GM21528 (cell line): ENCODE measurements around the gene CDH24.
A peak's percentile ranks its signal among the peaks of the same experiment; 100 is the strongest.

Source experiments
- ATAC-seq: cut with Tn5 transposase; IDR thresholded peaks from one replicate; pipeline ENCODE4 v1.9.1; 2021; ENCODE audit warnings: mild to moderate bottlenecking, moderate library complexity; ENCODE audit not compliant: unreplicated experiment, low FRiP score

The CDH24 gene

GRCh38 chr14:23045419-23046357 lies 11.6 kb downstream of the CDH24 start:
- no peak for ATAC-seq

- ATAC-seq = no peak
Measured at GRCh38 chr14:23044840-23045239, 12.5 kb downstream of the CDH24 start.

- no peak for ATAC-seq
Measured at GRCh38 chr14:23043754-23044153, 13.6 kb downstream of the CDH24 start.

DNA sequence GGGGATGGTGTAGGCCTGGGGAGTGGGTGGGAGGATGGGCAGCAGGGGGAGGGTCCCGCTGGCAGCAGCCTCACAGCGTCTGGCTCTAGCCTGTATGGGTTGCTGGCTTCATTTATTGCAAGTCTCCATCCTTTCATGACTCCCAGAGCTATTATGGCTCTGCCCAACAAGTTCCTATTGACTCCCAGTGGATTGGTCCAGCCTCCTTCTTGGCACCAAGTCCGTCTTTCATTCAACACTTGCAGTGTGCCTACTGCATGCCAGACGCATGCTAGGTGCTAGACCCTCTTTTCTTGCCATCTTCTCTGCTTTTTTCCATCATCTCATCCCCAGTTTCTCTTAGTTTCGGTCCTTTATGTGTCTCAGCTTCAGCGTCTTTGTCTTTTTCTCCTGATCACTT lies 14.2 kb downstream of the CDH24 start:
- no peak for ATAC-seq

DNA sequence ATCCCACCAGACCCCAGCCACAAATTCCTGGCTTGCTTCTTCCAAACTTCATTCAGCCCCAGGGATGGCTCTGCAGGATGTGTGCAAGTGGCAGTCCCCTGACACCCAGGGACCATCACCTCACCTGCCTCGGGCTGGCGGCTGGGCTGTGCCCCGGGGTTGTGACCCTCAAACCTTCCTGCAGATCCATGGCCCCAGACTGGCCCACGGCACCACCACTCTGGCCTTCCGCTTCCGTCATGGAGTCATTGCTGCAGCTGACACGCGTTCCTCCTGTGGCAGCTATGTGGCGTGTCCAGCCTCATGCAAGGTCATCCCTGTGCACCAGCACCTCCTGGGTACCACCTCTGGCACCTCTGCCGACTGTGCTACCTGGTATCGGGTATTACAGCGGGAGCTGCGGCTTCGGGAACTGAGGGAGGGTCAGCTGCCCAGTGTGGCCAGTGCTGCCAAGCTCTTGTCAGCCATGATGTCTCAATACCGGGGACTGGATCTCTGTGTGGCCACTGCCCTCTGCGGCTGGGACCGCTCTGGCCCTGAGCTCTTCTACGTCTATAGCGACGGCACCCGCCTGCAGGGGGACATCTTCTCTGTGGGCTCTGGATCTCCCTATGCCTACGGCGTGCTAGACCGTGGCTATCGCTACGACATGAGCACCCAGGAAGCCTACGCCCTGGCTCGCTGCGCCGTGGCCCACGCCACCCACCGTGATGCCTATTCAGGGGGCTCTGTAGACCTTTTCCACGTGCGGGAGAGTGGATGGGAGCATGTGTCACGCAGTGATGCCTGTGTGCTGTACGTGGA lies 15.0 kb downstream of the CDH24 start, which contains the start of gene PSMB11:
Gene PSMB11 (plus strand): TSS at position 51 of the 804 bp plus-strand sequence. CDS start 14 bp downstream, at position 65.
- no peak for ATAC-seq

GRCh38 chr14:23041729-23042128 lies 15.6 kb downstream of the CDH24 start:
- no peak for ATAC-seq

DNA sequence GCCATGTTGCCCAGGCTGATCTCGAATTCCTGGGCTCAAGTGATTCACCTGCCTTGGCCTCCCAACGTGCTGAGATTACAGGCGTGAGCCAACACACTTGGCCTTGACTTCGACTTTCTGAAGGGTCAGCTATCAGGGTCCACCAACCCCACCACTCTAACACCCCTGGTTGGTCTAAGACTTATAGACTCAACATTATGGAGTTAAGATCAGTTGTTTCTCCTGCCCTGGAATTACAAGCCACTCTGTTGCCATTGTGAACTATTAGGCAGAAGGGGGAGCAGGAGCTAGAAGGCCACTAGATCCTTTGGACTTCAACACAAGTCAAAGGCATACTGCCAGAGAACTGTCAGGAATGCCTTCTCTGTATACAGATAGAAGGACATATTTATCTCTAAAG lies 17.2 kb downstream of the CDH24 start:
- ATAC-seq = no peak

GRCh38 chr14:23035303-23036144 lies 21.8 kb downstream of the CDH24 start:
- no peak for ATAC-seq

- peak; percentile 93 for ATAC-seq
Measured at GRCh38 chr14:23034498-23035302, 22.6 kb downstream of the CDH24 start, which contains the start of gene PSMB5. Gene PSMB5, minus strand, starts transcription at chr14:23034900. Its CDS starts 19 bp downstream, at chr14:23034881.

DNA sequence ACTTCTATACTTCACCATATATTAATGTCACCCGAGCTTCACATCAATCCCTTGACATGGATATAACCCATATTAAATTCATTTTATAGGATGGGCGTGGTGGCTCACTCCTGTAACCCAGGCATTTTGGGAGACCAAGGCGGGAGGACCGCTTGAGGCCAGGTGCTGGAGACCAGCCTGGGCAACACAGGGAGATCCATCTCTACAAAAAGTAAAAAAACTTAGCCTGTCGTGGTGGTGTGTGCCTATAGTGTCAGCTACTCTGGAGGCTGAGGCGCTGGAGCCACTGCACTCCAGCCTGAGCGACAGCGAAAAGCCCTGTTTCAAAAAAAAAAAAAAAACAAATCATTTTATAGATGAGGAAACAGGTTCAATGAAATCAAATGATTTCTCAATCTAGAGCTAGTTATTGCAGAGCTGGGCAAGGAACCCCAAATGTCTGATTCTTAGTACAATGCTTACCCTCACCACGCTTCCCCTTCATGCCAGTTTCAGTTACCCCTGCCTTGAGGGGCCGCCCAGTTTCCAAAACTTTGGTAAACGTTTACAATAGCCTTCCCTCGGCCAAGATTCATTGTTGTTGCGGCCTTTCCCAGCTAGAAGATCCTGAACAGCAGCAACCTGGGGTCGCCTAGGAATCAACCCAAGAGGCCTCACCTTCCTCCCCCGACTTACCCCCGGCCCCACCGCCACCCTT lies 23.4 kb downstream of the CDH24 start:
- peak; percentile 4 for ATAC-seq

DNA sequence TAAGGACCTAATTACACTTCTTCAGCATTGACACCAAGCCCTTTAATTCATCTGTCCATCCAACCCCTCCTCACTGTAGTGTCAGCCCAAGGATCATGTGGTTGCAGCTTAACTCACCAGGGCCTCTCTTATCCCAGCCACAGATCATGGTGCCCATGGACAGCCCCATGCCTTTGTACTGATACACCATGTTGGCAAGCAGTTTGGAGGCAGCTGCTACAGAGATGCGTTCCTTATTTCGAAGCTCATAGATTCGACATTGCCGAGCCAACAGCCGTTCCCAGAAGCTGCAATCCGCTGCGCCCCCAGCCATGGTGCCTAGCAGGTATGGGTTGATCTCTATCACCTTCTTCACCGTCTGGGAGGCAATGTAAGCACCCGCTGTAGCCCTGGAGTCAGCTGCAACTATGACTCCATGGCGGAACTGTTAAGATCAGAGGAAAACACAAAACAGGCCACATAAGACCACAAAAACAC lies 24.0 kb downstream of the CDH24 start:
- no peak for ATAC-seq

DNA sequence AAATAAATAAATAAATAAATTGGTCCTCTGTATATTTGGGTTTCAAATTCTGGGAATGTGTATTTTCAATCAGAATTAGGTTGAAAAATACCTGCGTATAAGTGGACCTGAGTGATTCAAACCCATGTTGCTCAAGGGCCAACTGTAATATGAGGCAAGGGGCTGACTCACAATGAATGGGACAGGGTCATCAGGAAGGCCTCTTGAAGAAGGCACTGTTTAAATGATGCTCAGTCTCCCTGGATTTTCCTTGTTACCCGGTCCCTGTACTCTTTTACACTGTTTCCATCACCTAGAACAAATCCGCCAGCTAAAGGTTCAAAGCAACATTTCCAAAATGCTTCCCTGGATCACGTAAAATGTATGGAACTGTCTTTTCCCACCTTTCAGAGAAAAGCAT lies 26.4 kb downstream of the CDH24 start:
- no peak for ATAC-seq

GRCh38 chr14:23028799-23029198 lies 28.5 kb downstream of the CDH24 start:
- no peak for ATAC-seq

- ATAC-seq = no peak
Measured at GRCh38 chr14:23025151-23025814, 32.0 kb downstream of the CDH24 start.

DNA sequence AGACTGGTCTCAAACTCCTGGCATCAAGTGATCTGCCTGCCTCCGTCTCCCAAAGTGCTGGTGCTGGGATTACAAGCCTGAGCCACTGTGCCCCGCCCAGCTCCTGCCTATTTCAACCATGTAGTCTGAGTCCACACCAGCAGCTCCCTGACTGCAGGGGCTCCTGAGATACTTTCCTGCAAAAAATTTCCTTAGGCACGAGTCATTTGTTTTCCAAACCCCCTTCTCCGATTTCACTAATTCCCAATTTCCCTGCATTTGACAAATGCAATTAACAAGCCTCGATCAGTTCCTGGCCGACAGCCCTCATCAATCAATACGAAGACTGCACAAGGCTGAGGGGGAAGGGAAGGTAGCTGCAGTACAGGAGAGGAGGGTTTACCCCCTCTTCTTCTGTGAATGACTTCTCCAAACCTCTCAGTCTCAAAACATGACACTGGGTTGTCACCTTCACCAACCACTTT lies 32.7 kb downstream of the CDH24 start:
- ATAC-seq = no peak

DNA sequence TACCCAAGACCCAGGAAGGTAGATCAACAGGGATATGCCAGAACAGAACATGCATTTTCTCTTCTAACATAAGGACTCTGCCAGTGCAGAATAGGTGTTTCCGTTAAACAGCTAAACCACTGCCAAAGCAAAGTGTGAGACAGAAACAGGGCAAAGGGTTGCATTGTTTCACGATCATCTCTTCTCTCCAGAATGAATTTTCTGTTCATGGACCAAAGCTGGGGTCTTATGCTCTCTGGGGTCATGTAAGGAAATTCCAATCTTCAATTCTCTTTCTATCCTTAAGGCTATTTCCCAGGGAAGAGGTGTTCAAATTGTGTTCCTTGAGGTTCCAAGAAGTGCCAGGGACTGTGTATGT lies 33.5 kb downstream of the CDH24 start:
- ATAC-seq = no peak

DNA sequence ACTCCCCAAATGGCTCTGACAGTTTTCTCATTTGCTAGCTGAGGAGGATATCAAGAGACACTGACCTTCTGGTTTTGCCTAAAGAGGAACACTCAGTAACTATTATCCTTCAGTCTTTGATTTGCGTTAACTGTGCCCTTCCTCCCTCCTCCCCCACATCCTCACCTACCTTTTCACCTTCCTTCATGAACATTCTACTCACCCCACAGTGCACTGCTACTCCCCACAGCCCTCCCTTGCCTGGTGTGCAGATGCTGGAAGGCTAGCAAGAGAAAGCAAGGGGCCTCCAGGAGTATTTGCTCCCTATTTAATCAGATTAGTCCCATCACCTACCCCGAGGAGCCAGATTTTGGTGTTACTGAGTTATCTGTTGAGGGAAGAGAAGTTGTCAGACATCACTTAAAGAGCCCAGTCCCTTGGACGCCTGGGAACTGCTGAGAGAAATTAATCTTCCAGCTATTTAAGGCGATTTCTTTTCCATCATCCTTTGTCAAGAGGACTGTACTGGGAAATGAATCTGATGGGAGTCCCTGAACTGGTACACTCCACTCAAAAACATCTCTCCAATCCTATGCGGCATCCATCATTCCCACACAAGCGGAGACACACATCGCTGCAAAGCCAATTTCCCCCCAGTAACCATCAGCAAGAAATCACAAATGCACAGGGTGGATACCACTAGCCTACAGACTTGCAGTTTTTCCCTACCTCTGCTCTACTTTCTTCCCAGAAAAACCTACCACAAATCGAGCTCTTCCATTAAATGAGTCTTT lies 34.1 kb downstream of the CDH24 start:
- ATAC-seq = no peak
